CD4-positive, alpha-beta T cell (primary cell): ENCODE data around the gene HMG20B. TPM values are rescaled to one million over a fixed set of nuclear protein-coding genes. Genes with fewer than 3 reads are reported as not detected.
"Not testable (repeated sequence)": the region's sequence is repeated elsewhere in the genome, so short reads cannot be mapped to it uniquely, and the experiment has no call there.

Experiments
- ATAC-seq: fragments of 200-7000 bp; cut with Tn5 transposase; one replicate; pipeline ENCODE4 v1.10.0; 2022; ENCODE audit warnings: mild to moderate bottlenecking; ENCODE audit not compliant: poor library complexity
- CTCF ChIA-PET: fragments of 350-600 bp; sonication (Branson Sonifier 250); formaldehyde crosslinking; loops from one replicate; lab custom pipeline; 2021; ENCODE audit warnings: antibody characterized with exemption, inconsistent platforms; lab: Charles Lee
- POLR2A ChIA-PET: fragments of 350-600 bp; sonication (Branson Sonifier 250); formaldehyde crosslinking; loops from one replicate; lab custom pipeline; 2021; ENCODE audit warnings: antibody characterized with exemption, inconsistent platforms; lab: Charles Lee
- DNase-seq, 14 experiments: peaks; one replicate each; pipeline ENCODE4 v3.0.0-alpha.2; 2013 to 2020; ENCODE audit warnings: mixed read lengths in 2 of 14
- H3K27ac ChIP-seq, 2 donors: one replicate each; pipeline versions ENCODE4 v1.5.1 to v1.7.0; 2013; ENCODE audit warnings: low read length in 2 of 2, low read depth in 1 of 2, mild to moderate bottlenecking in 1 of 2
- H3K27me3 ChIP-seq, 2 experiments: 1 replicate in 1 of 2; 2 replicates in 1 of 2; pipeline versions ENCODE4 v1.6.1 to v1.7.0; 2013; ENCODE audit warnings: low read length in 2 of 2, control low read depth in 1 of 2, mild to moderate bottlenecking in 1 of 2, moderate library complexity in 1 of 2; ENCODE audit not compliant: insufficient read depth in 2 of 2, control insufficient read depth in 1 of 2
- H3K36me3 ChIP-seq: one replicate; pipeline ENCODE4 v1.6.1; 2013; ENCODE audit warnings: low read length, control low read depth; ENCODE audit not compliant: insufficient read depth
- H3K4me1 ChIP-seq: one replicate; pipeline ENCODE4 v1.6.1; 2013; ENCODE audit warnings: low read length, control low read depth; ENCODE audit not compliant: insufficient read depth
- H3K4me3 ChIP-seq: one replicate; pipeline ENCODE4 v1.5.1; 2013; ENCODE audit warnings: mild to moderate bottlenecking, low read length, moderate library complexity
- H3K9me3 ChIP-seq, 2 experiments: 1 replicate in 1 of 2; 2 replicates in 1 of 2; pipeline versions ENCODE4 v1.6.1 to v1.7.0; 2013; ENCODE audit warnings: low read length in 2 of 2, mild to moderate bottlenecking in 2 of 2, control low read depth in 1 of 2, moderate library complexity in 1 of 2; ENCODE audit not compliant: control insufficient read depth in 1 of 2, insufficient read depth in 1 of 2
- H3K27ac Mint-ChIP-seq: one replicate; pipeline ENCODE4 v1.8.0; 2020; ENCODE audit warnings: mixed read lengths
- H3K27me3 Mint-ChIP-seq: one replicate; pipeline ENCODE4 v1.8.0; 2021; ENCODE audit warnings: mixed read lengths
- H3K36me3 Mint-ChIP-seq: one replicate; pipeline ENCODE4 v1.8.0; 2021; ENCODE audit warnings: low read depth, mixed read lengths
- H3K4me1 Mint-ChIP-seq: one replicate; pipeline ENCODE4 v1.8.0; 2021; ENCODE audit warnings: low read depth, mixed read lengths
- H3K4me3 Mint-ChIP-seq: one replicate; pipeline ENCODE4 v1.8.0; 2020; ENCODE audit warnings: mild to moderate bottlenecking, mixed read lengths
- H3K9me3 Mint-ChIP-seq: one replicate; pipeline ENCODE4 v1.8.0; 2020; ENCODE audit warnings: mixed read lengths
- intact Hi-C, 2 experiments: fragments of 100-400 bp; cut with DNase I in 1 of 2; cut with micrococcal nuclease in 1 of 2; formaldehyde crosslinking; loops; one replicate each; pipeline versions ENCODE4 v1.15.1 to v1.9.0; 2023 to 2025; cut with DNase I, micrococcal nuclease
- total RNA-seq, 174 experiments: library from RNA in 2 of 174; stranded (reverse) in 2 of 174; gene quantifications; one replicate each; pipeline ENCODE4 v1.2.3 and lab custom pipeline; 2021 to 2026
- TF ChIP-seq, protein P1 (sequence below): fragments of 200-600 bp; IDR thresholded peaks from one replicate; pipeline ENCODE4 v1.8.0; 2022; ENCODE audit warnings: antibody characterized with exemption, mild to moderate bottlenecking

HMG20B gene
- total RNA-seq, 2 experiments from 2014 or later: 34.3 to 36.6 TPM

DNA sequence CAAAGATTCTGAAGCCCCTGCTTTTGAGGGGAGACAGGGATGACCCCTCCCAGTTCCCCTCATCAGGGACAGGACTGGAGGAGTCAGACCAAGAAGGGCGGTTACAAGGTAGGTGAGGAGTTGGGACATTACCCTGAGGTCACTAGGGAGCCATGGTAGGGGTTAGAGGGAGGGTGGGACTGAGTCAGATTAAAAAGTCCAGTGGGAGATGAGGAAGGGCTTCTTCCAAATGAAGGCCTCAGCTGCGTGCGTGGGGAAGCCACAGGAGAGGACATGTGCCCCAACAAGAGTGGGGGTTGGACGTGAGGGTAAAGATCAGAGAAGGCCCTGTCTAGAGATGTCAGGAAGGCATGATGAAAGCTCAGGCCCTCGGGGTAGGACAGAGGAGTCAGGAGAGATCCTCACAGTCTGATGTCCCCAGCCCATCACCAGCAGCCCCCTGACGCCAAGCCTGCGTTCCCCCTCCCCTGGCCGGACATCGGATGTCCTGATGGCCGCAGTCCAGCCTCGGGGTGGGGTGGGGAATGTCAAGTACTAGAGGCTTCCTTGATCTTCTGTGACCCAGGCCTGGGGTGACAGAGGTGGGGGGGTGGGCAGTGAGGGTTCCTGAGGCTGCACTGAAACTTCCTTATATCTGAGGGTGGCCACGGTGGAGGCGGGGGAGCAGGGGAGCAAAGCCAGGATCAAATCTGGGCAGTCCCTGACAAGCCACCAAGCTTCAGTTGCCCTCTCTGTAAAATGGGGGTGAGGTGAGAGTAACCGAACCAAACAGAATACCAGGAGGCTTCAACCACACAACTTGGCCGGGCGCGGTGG lies 8.8 kb upstream of the HMG20B start:
- ChIA-PET CTCF (no interaction called here), POLR2A (no interaction called here)
- no peak for ATAC-seq

DNA sequence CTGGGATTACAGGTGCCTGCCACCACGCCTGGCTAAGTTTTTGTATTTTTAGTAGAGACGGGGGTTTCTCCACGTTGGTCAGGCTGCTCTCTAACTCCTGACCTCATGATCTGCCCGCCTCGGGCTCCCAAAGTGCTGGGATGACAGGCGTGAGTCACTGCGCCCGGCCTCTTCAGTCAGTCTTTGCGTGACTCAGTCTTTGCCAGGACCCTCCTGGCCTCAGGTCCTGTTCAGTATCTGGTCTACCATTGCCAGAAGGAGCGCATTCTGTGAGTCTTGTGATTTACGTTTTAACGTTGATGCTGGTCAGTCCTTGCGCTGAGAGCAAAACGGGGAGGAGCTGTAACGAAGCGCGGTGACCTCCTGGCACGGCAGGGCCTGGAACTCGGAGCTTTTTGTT lies 7.6 kb upstream of the HMG20B start:
- Mint-ChIP-seq H3K27ac (no peak overlapping the region), H3K36me3 (no peaks in the 10 kb centered on the region), H3K4me1 (no peaks in the 10 kb centered on the region), H3K9me3 (no peaks in the 10 kb centered on the region), H3K27me3 (no peaks in the 10 kb centered on the region), H3K4me3 (no peak overlapping the region)
- no peak overlapping the region for H3K4me3 ChIP-seq
- ChIA-PET POLR2A (no interaction called here), CTCF (no interaction called here)
- DNase-seq (no peak), ATAC-seq (no peak)
- H3K4me1 ChIP-seq: no peaks in the 10 kb centered on the region
- intact Hi-C loops: no loop called here
- no peak overlapping the region for H3K27ac ChIP-seq
- H3K27me3 ChIP-seq: no peaks in the 10 kb centered on the region
- no peaks in the 10 kb centered on the region for H3K36me3 ChIP-seq
- no peaks in the 10 kb centered on the region for H3K9me3 ChIP-seq
- TF ChIP-seq, protein P1, sequence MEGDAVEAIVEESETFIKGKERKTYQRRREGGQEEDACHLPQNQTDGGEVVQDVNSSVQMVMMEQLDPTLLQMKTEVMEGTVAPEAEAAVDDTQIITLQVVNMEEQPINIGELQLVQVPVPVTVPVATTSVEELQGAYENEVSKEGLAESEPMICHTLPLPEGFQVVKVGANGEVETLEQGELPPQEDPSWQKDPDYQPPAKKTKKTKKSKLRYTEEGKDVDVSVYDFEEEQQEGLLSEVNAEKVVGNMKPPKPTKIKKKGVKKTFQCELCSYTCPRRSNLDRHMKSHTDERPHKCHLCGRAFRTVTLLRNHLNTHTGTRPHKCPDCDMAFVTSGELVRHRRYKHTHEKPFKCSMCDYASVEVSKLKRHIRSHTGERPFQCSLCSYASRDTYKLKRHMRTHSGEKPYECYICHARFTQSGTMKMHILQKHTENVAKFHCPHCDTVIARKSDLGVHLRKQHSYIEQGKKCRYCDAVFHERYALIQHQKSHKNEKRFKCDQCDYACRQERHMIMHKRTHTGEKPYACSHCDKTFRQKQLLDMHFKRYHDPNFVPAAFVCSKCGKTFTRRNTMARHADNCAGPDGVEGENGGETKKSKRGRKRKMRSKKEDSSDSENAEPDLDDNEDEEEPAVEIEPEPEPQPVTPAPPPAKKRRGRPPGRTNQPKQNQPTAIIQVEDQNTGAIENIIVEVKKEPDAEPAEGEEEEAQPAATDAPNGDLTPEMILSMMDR: no peak

More for the DNA sequence above, 8.8 kb upstream of the HMG20B start:
- intact Hi-C loops: no loop called here
- Mint-ChIP-seq H3K27ac (no peak overlapping the region), H3K27me3 (no peaks in the 10 kb centered on the region), H3K4me1 (no peaks in the 10 kb centered on the region), H3K36me3 (no peaks in the 10 kb centered on the region), H3K4me3 (no peak overlapping the region), H3K9me3 (no peaks in the 10 kb centered on the region)
- Histone ChIP-seq H3K4me1 (no peaks in the 10 kb centered on the region), H3K9me3 (no peaks in the 10 kb centered on the region), H3K4me3 (no peak overlapping the region), H3K36me3 (no peaks in the 10 kb centered on the region), H3K27ac (no peak overlapping the region), H3K27me3 (no peaks in the 10 kb centered on the region)
- DNase-seq: no peak
- TF ChIP-seq, protein P1: no peak

DNA sequence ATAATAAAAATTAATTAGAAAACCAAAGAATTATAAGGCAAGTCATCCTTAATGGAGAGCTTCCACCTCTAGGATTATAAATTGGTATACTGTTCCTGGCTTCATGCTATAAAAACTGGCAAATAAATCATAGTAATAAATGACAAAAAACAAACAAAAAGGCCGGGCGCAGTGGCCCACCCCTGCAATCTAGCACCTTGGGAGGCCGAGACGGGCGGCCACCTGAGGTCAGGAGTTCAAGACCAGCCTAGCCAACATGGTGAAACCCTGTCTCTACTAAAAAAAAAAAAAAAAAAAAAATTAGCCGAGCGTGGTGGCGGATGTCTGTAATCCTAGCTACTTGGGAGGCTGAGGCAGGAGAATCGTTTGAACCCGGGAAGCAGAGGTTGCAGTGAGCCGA lies 2.7 kb upstream of the HMG20B start:
- H3K36me3 Mint-ChIP-seq, H3K4me3 Mint-ChIP-seq, POLR2A ChIA-PET, H3K27me3 ChIP-seq, H3K9me3 Mint-ChIP-seq, DNase-seq, H3K27ac ChIP-seq, H3K27ac Mint-ChIP-seq, H3K4me3 ChIP-seq, ATAC-seq, H3K9me3 ChIP-seq, H3K27me3 Mint-ChIP-seq, H3K36me3 ChIP-seq: not testable (repeated sequence)
- peaks cover 18% of the 10 kb centered on the region for H3K4me1 ChIP-seq
- peaks cover 16% of the 10 kb centered on the region for H3K4me1 Mint-ChIP-seq
- intact Hi-C loops: loop anchor here in 1 of 2 experiments (5.0 kb wide), 2 partner anchors 63 to 133 kb away; partner anchors contain the start of gene FZR1
- CTCF ChIA-PET: interaction anchor here (0.7 kb wide), 1 partner anchor 12 kb away, joined by 4 read pairs; no protein-coding TSS in a partner anchor
